Type B pancreatic cell (in vitro differentiated cells): ENCODE results near the gene HOXB7. TPM values are rescaled to one million over a fixed set of nuclear protein-coding genes. Genes with fewer than 3 reads are reported as not detected.

Experiments used
- DNase-seq: peaks from one replicate; pipeline ENCODE4 v3.0.0; 2021; ENCODE audit warnings: mixed read lengths; ENCODE audit not compliant: unreplicated experiment; ENCODE audit errors: extremely low spot score
- H3K27ac Mint-ChIP-seq: 2 replicates; pipeline ENCODE4 v1.8.0; 2021; ENCODE audit warnings: mild to moderate bottlenecking, mixed read lengths
- H3K27me3 Mint-ChIP-seq: 2 replicates; pipeline ENCODE4 v1.8.0; 2021; ENCODE audit warnings: mixed read lengths
- H3K36me3 Mint-ChIP-seq: 2 replicates; pipeline ENCODE4 v1.8.0; 2021; ENCODE audit warnings: mixed read lengths
- H3K4me1 Mint-ChIP-seq: one replicate; pipeline ENCODE4 v1.8.0; 2021; ENCODE audit warnings: mixed read lengths; ENCODE audit not compliant: unreplicated experiment
- H3K4me3 Mint-ChIP-seq: 2 replicates; pipeline ENCODE4 v1.8.0; 2021; ENCODE audit warnings: mild to moderate bottlenecking, mixed read lengths
- H3K9me3 Mint-ChIP-seq: 2 replicates; pipeline ENCODE4 v1.8.0; 2021; ENCODE audit warnings: mixed read lengths
- CTCF ChIP-seq: fragments of 200-600 bp; sonication (generic); conservative IDR thresholded peaks from 2 replicates; pipeline ENCODE4 v1.5.0; 2021; ENCODE audit warnings: antibody characterized with exemption, mild to moderate bottlenecking
- total RNA-seq: library from RNA; stranded (reverse); gene quantifications from 2 replicates; pipeline ENCODE4 v1.2.1, GENCODE V29; 2021; ENCODE audit warnings: low replicate concordance

The HOXB7 gene
- total RNA-seq, 1 donor from 2014 or later = 9.8 TPM

DNA sequence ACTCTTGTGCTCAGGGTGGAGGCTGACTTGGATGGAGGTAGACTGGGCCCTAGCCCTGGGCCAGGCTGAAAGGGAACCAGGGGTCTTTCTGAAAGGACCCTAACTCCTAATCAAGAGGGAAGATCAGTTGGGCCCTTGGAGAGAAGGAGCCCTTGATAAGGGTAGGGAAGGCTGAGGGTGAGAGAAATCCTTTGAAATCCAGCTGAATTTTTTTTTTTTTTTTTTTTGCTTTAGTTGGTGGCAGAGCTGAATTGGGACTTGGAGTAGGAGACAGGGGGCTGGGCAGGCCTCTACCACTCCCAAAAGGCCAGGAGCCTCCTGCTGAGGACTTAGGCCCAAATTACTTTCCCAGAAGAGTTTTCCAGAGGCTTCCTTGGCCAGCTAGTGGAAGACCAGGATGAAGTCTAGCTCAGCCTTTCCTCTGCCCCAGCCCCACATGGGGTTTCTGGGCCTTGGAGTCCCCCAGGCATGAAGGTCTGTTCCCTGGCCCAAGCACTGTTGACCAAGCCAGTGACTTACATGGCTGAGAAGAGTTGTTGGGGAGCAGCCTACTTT is 20.1 kb downstream of the HOXB7 start:
- Mint-ChIP-seq H3K36me3 (peaks cover 38% of the 10 kb centered on the region), H3K27me3 (peaks cover 96% of the 10 kb centered on the region), H3K27ac (peak overlapping the region; percentile 97), H3K4me1 (peaks cover 48% of the 10 kb centered on the region), H3K9me3 (no peaks in the 10 kb centered on the region), H3K4me3 (peak overlapping the region; percentile 91)
- no peak for TF ChIP-seq CTCF
- DNase-seq = no peak

- peaks cover 96% of the 10 kb centered on the region for H3K27me3 Mint-ChIP-seq
- H3K36me3 Mint-ChIP-seq = peaks cover 42% of the 10 kb centered on the region
- peak within 1 kb of the TSS; percentile 91 for H3K4me3 Mint-ChIP-seq
- no peak for TF ChIP-seq CTCF
- DNase-seq = no peak
- H3K9me3 Mint-ChIP-seq = no peaks in the 10 kb centered on the region
- H3K27ac Mint-ChIP-seq = peak within 1 kb of the TSS; percentile 97
- peaks cover 47% of the 10 kb centered on the region for H3K4me1 Mint-ChIP-seq
Observed at GRCh38 chr17:48589831-48590606, 20.8 kb downstream of the HOXB7 start, which contains the start of gene HOXB3. HOXB3 (minus strand) TSS chr17:48590241; CDS start chr17:48552474, 37,767 bp downstream.

DNA sequence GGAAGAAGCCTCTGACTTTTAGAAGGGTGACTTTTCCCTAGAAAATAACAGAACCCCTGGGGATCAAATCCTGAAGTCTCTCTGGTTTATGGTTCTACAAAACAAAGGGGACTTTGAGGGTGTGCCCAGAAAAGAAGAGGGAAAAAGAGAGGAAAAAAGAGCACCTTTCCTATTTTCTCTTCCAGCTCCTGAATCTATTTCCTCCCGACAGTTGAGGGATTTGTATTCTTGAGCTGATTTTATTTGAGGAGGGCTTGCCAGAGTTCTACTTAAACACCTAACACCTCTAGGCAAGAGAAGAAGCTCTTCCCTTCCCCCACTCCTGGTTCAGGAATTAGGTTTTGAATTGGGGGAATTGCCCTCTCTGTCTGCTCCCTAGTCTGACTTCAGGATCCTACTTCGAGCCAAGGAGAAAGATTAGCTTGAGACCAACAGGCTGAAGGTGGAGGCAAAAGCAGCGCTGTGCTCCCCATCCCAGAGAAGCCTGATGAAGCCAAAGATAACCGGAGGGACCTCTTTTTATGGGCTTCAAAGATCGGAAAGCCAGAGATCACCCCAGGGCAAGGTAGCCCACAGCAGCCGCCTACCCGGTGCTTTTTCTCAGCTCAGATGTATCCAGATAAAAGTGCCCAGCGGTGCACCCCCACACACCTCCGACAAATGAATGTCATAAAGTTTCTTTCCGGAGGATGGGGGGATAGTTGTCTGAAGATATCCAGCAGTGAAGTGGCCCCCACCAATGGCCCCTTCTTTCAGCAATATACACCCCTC is 21.6 kb downstream of the HOXB7 start:
- Mint-ChIP-seq H3K36me3 (peaks cover 44% of the 10 kb centered on the region), H3K27me3 (peaks cover 97% of the 10 kb centered on the region), H3K27ac (peak overlapping the region; percentile 97), H3K4me1 (peaks cover 49% of the 10 kb centered on the region), H3K9me3 (no peaks in the 10 kb centered on the region), H3K4me3 (peak overlapping the region; percentile 91)
- no peak for TF ChIP-seq CTCF
- no peak for DNase-seq

GRCh38 chr17:48588528-48588927 is 22.3 kb downstream of the HOXB7 start:
- TF ChIP-seq CTCF = no peak
- H3K4me3 Mint-ChIP-seq = peak overlapping the region; percentile 91

DNA sequence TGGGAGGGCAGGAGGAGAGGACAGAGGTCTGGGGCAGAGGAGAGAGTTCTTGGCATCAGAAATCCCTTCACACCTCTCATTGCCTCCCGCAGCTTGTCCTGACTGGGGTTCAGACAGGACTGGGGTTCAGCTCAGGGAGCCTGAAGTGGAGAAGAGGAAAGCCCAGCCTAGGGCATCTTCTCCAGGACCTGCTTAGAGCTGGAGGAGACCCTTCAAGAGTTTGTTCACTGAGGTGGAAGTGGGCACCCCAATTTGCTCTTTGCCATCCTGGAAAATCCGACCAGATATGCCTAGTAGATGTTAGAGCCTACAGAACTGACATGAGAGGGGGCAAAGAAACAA is 22.8 kb downstream of the HOXB7 start:
- TF ChIP-seq CTCF = no peak
- peak overlapping the region; percentile 97 for H3K27ac Mint-ChIP-seq
- H3K4me1 Mint-ChIP-seq = peaks cover 56% of the 10 kb centered on the region
- H3K27me3 Mint-ChIP-seq = peaks cover 97% of the 10 kb centered on the region
- H3K4me3 Mint-ChIP-seq = peak overlapping the region; percentile 91
- peaks cover 49% of the 10 kb centered on the region for H3K36me3 Mint-ChIP-seq
- DNase-seq = no peak
- H3K9me3 Mint-ChIP-seq = no peaks in the 10 kb centered on the region

More at GRCh38 chr17:48588528-48588927, 22.3 kb downstream of the HOXB7 start:
- no peak for DNase-seq
- Mint-ChIP-seq H3K27ac (peak overlapping the region; percentile 97), H3K27me3 (peaks cover 97% of the 10 kb centered on the region), H3K36me3 (peaks cover 49% of the 10 kb centered on the region), H3K4me1 (peaks cover 52% of the 10 kb centered on the region), H3K9me3 (no peaks in the 10 kb centered on the region)
